CD14-positive monocyte (primary cell): ENCODE results near the gene ZFP36L2. TPM values are rescaled to one million over a fixed set of nuclear protein-coding genes. Genes with fewer than 3 reads are reported as not detected.

Experiments used
- DNase-seq, 3 donors: peaks; one replicate each; pipeline ENCODE4 v3.0.0-alpha.2; 2011 to 2022
- H2AFZ ChIP-seq: 2 replicates; pipeline ENCODE4 v1.6.0; 2012; ENCODE audit warnings: mild to moderate bottlenecking, low read depth, low read length, inconsistent platforms; ENCODE audit not compliant: insufficient read depth, poor library complexity, severe bottlenecking
- H3K27ac ChIP-seq, 2 donors: 1 replicate in 1 of 2; 2 replicates in 1 of 2; pipeline ENCODE4 v1.5.1; 2012 to 2013; ENCODE audit warnings: low read length in 2 of 2, control low read depth in 1 of 2, inconsistent platforms in 1 of 2, low read depth in 1 of 2, mild to moderate bottlenecking in 1 of 2
- H3K27me3 ChIP-seq, 2 donors: one replicate each; pipeline versions ENCODE4 v1.6.0 to v1.6.1; 2011 to 2013; ENCODE audit warnings: low read length in 2 of 2; ENCODE audit not compliant: control insufficient read depth in 2 of 2, insufficient read depth in 2 of 2
- H3K36me3 ChIP-seq, 2 donors: replicated peaks in 1 of 2; 1 replicate in 1 of 2; 2 replicates in 1 of 2; pipeline versions ENCODE4 v1.5.1 to v1.6.1; 2012 to 2013; ENCODE audit warnings: low read length in 2 of 2, control low read depth in 1 of 2, inconsistent platforms in 1 of 2, mild to moderate bottlenecking in 1 of 2; ENCODE audit not compliant: insufficient read depth in 2 of 2, control insufficient read depth in 1 of 2
- H3K4me1 ChIP-seq, 2 donors: 1 replicate in 1 of 2; 2 replicates in 1 of 2; pipeline versions ENCODE4 v1.5.1 to v1.6.1; 2012 to 2013; ENCODE audit warnings: low read length in 2 of 2, control low read depth in 1 of 2, inconsistent platforms in 1 of 2, mild to moderate bottlenecking in 1 of 2, moderate library complexity in 1 of 2; ENCODE audit not compliant: insufficient read depth in 2 of 2, control insufficient read depth in 1 of 2
- H3K4me2 ChIP-seq: replicated peaks from 2 replicates; pipeline ENCODE3; 2012; ENCODE audit warnings: low read length, moderate library complexity, mild to moderate bottlenecking; ENCODE audit not compliant: poor library complexity, severe bottlenecking; ENCODE audit errors: extremely low read depth
- H3K4me3 ChIP-seq, 3 experiments: fragments of 200-600 bp in 1 of 3; sonication (generic) in 1 of 3; replicated peaks in 1 of 3; 1 replicate in 2 of 3; 2 replicates in 1 of 3; pipeline ENCODE4 v1.5.1; 2011 to 2013; ENCODE audit warnings: low read length in 3 of 3, mild to moderate bottlenecking in 3 of 3, control low read depth in 2 of 3, low read depth in 2 of 3, inconsistent platforms in 1 of 3, moderate library complexity in 1 of 3
- H3K79me2 ChIP-seq: 2 replicates; pipeline ENCODE4 v1.6.0; 2012; ENCODE audit warnings: mild to moderate bottlenecking, control low read depth, inconsistent platforms, low read length, moderate library complexity; ENCODE audit not compliant: insufficient read depth
- H3K9ac ChIP-seq: 2 replicates; pipeline ENCODE4 v1.6.0; 2017; ENCODE audit warnings: low read length, mild to moderate bottlenecking; ENCODE audit not compliant: insufficient read depth, poor library complexity, severe bottlenecking
- H3K9me3 ChIP-seq, 2 donors: replicated peaks in 1 of 2; 1 replicate in 1 of 2; 2 replicates in 1 of 2; pipeline versions ENCODE4 v1.5.1 to v1.6.1; 2012 to 2013; ENCODE audit warnings: low read length in 2 of 2, control low read depth in 1 of 2; ENCODE audit not compliant: control insufficient read depth in 1 of 2, insufficient read depth in 1 of 2
- H4K20me1 ChIP-seq: 2 replicates; pipeline ENCODE4 v1.6.0; 2012; ENCODE audit warnings: mild to moderate bottlenecking, low read length, control low read depth, moderate library complexity; ENCODE audit not compliant: insufficient read depth
- H3K27ac Mint-ChIP-seq, 7 donors: one replicate each; pipeline ENCODE4 v1.8.0; 2020; ENCODE audit warnings: mild to moderate bottlenecking in 7 of 7, mixed read lengths in 7 of 7, moderate library complexity in 6 of 7, inconsistent platforms in 2 of 7
- H3K27me3 Mint-ChIP-seq, 3 donors: one replicate each; pipeline ENCODE4 v1.8.0; 2021 to 2022; ENCODE audit warnings: low read depth in 3 of 3, mild to moderate bottlenecking in 3 of 3, mixed read lengths in 3 of 3, moderate library complexity in 3 of 3, inconsistent platforms in 1 of 3
- H3K36me3 Mint-ChIP-seq, 2 donors: one replicate each; pipeline ENCODE4 v1.8.0; 2020; ENCODE audit warnings: mixed read lengths in 2 of 2, inconsistent platforms in 1 of 2, mild to moderate bottlenecking in 1 of 2
- H3K4me1 Mint-ChIP-seq: one replicate; pipeline ENCODE4 v1.8.0; 2020; ENCODE audit warnings: mild to moderate bottlenecking, mixed read lengths
- H3K4me3 Mint-ChIP-seq, 2 donors: one replicate each; pipeline ENCODE4 v1.8.0; 2020; ENCODE audit warnings: mild to moderate bottlenecking in 2 of 2, mixed read lengths in 2 of 2, moderate library complexity in 1 of 2
- H3K9me3 Mint-ChIP-seq, 7 donors: one replicate each; pipeline ENCODE4 v1.8.0; 2020 to 2022; ENCODE audit warnings: mixed read lengths in 7 of 7, mild to moderate bottlenecking in 6 of 7, moderate library complexity in 6 of 7, inconsistent platforms in 2 of 7
- CTCF ChIP-seq: fragments of 200-600 bp; IDR thresholded peaks from one replicate; pipeline ENCODE4 v1.8.0; 2022; ENCODE audit warnings: antibody characterized with exemption, mild to moderate bottlenecking
- WGBS: methylation state at CpG from one replicate; pipeline ENCODE4 v1.1.5; 2013; ENCODE audit warnings: missing lambda C conversion rate; ENCODE audit not compliant: insufficient coverage; 5-methylcytosine and 5-hydroxymethylcytosine counted together
- intact Hi-C, 2 donors: fragments of 100-400 bp; cut with micrococcal nuclease; formaldehyde crosslinking; loops; one replicate each; pipeline versions ENCODE4 v1.15.0 to v1.15.1; 2023
- polyA plus RNA-seq, 3 donors: library from polyadenylated mRNA; depleted of rRNA in 1 of 3; unstranded in 2 of 3; stranded (reverse) in 1 of 3; fragments of 300-500 nt in 2 of 3; fragments of >200 nt in 1 of 3; fragmentation: Illumina TruSeq in 2 of 3; gene quantifications; 1 replicate in 2 of 3; 2 replicates in 1 of 3; pipeline ENCODE4 v1.2.3, GENCODE V29; 2012 to 2021

Gene ZFP36L2
- polyA plus RNA-seq, 3 donors, result 84.4 to 150 (median 88.3) TPM

DNA sequence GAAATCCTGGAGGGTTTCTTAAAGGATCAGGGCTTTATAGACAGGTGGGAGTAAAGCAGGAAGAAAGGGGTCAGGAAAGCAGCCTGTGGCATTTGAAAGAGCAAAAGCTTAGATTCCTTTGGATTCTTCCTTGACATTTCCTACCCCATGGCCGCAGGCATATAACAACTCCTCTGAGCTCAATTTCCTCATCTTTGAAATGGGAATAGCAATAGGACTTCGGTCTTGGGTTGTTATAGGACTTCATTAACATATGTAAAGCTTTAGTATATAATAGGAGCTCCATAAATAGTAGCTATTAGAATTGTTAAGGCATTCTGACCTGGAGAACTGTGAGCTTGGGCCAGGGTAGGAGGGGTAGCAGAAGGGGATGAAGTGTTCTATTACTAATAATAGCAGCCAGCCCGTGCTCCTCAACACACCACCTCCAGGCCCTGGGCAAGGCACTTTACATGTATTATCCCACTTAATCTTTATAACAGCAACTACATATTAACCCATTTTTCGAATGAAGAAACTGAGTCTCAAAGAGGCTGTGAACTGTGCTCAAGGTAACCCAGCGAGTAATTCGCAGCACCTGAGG lies 10.6 kb downstream of the ZFP36L2 start:
- Histone ChIP-seq H4K20me1 (peaks cover 3% of the 10 kb centered on the region), H3K27ac (no peak overlapping the region), H3K4me1 (peaks cover 80 to 89% of the 10 kb centered on the region in 2 donors), H3K9me3 (no peaks in the 10 kb centered on the region), H3K79me2 (peaks cover 55% of the 10 kb centered on the region), H3K4me2 (no peak overlapping the region), H3K9ac (no peak overlapping the region), H2AFZ (no peak overlapping the region), H3K36me3 (no peaks in the 10 kb centered on the region), H3K4me3 (no peak overlapping the region), H3K27me3 (no peaks in the 10 kb centered on the region)
- Mint-ChIP-seq H3K27me3 (no peaks in the 10 kb centered on the region), H3K4me1 (peaks cover 76% of the 10 kb centered on the region), H3K4me3 (no peak overlapping the region), H3K27ac (no peak overlapping the region), H3K36me3 (peaks cover 0 to 6% of the 10 kb centered on the region in 2 donors), H3K9me3 (peaks cover 0 to 2% (median 0%) of the 10 kb centered on the region in 7 donors)
- no peak for DNase-seq
- no peak for TF ChIP-seq CTCF
- WGBS, result 79% methylated on average over 4 of the region's 6 CpGs
- intact Hi-C loops, result loop anchor here in 1 of 2 donors (10.0 kb wide), 1 partner anchor 401 kb away; no protein-coding TSS in a partner anchor

- Histone ChIP-seq H3K9me3 (no peaks in the 10 kb centered on the region), H3K79me2 (peaks cover 48% of the 10 kb centered on the region), H3K27me3 (no peaks in the 10 kb centered on the region), H3K27ac (peak overlapping the region; percentile 92 to 93), H3K9ac (no peak overlapping the region), H3K4me2 (no peak overlapping the region), H3K4me3 (peak overlapping the region in 1 of 3 experiments; percentile 18), H2AFZ (no peak overlapping the region), H4K20me1 (no peaks in the 10 kb centered on the region), H3K36me3 (no peaks in the 10 kb centered on the region), H3K4me1 (peaks cover 86 to 89% of the 10 kb centered on the region in 2 donors)
- Mint-ChIP-seq H3K36me3 (peaks cover 0 to 3% of the 10 kb centered on the region in 2 donors), H3K9me3 (peaks cover 0 to 2% (median 0%) of the 10 kb centered on the region in 7 donors), H3K4me3 (no peak overlapping the region), H3K27ac (peak overlapping the region; percentile 98 to 99 (median 98)), H3K4me1 (peaks cover 77% of the 10 kb centered on the region), H3K27me3 (no peaks in the 10 kb centered on the region)
- TF ChIP-seq CTCF, result no peak
- 96% methylated on average over 4 of the region's 5 CpGs for WGBS
- no peak for DNase-seq
- intact Hi-C loops, result loop anchor here (5.0 to 10.0 kb wide), 2 partner anchors 42 to 399 kb away; no protein-coding TSS in a partner anchor
Measured at GRCh38 chr2:43214253-43214652, 12.2 kb downstream of the ZFP36L2 start.
